Endothelial cell of umbilical vein (primary cell): ENCODE measurements around the gene PRDM7. TPM values are rescaled to one million over a fixed set of nuclear protein-coding genes. Genes with fewer than 3 reads are reported as not detected.
A peak's percentile ranks its signal among the peaks of the same experiment; 100 is the strongest.

Experiments used
- BruUV-seq: library from RNA; stranded (reverse); fragments of 400-500 nt; replicated peaks from 2 replicates; lab custom pipeline; 2021; lab: Mats Ljungman, UMichigan
- CTCF ChIA-PET: fragments of 300-600, 350-600 bp; sonication (Branson Sonifier 250); formaldehyde crosslinking; loops from one replicate; lab custom pipeline; 2021; ENCODE audit warnings: antibody characterized with exemption, inconsistent platforms; lab: Charles Lee
- POLR2A ChIA-PET: fragments of 300-600, 350-600 bp; sonication (Branson Sonifier 250); formaldehyde crosslinking; loops from one replicate; lab custom pipeline; 2021; ENCODE audit warnings: antibody characterized with exemption, inconsistent platforms; lab: Charles Lee
- DNase-seq: peaks from one replicate; pipeline ENCODE4 v3.0.0-alpha.2; 2011; ENCODE audit warnings: low read depth, low spot score
- FAIRE-seq: peaks from 2 replicates; lab custom pipeline; 2011; peaks lifted over from hg19 to GRCh38; lab: Jason Lieb, UNC
- H2AFZ ChIP-seq: 2 replicates; pipeline ENCODE4 v1.6.0; 2012; ENCODE audit warnings: low read depth, low read length, control low read depth, inconsistent platforms
- H3K27ac ChIP-seq: 2 replicates; pipeline ENCODE4 v1.5.1; 2011; ENCODE audit warnings: low read depth, mild to moderate bottlenecking, control low read depth, low read length, moderate library complexity; ENCODE audit not compliant: insufficient read depth
- H3K27me3 ChIP-seq, 2 experiments: 2 replicates each; pipeline versions ENCODE4 v1.6.0 to v1.6.1; 2011; ENCODE audit warnings: low read length in 2 of 2, mixed read lengths in 1 of 2; ENCODE audit not compliant: control insufficient read depth in 2 of 2, insufficient read depth in 2 of 2
- H3K36me3 ChIP-seq, 2 experiments: 2 replicates in 1 of 2; 3 replicates in 1 of 2; pipeline ENCODE4 v1.5.1; 2011; ENCODE audit warnings: low read length in 2 of 2, mild to moderate bottlenecking in 1 of 2, moderate library complexity in 1 of 2; ENCODE audit not compliant: control insufficient read depth in 2 of 2, insufficient read depth in 2 of 2; ENCODE audit errors: extremely low read depth in 1 of 2
- H3K4me1 ChIP-seq: 3 replicates; pipeline ENCODE4 v1.5.1; 2011; ENCODE audit warnings: mild to moderate bottlenecking, low read length; ENCODE audit not compliant: control insufficient read depth, insufficient read depth; ENCODE audit errors: extremely low read depth
- H3K4me2 ChIP-seq: 2 replicates; pipeline ENCODE4 v1.6.1; 2011; ENCODE audit warnings: low read length, control low read depth, mixed read lengths; ENCODE audit not compliant: insufficient read depth
- H3K4me3 ChIP-seq, 3 experiments: fragments of 200-600 bp in 1 of 3; sonication (generic), shearing (Covaris generic) in 1 of 3; replicated peaks in 1 of 3; 2 replicates each; pipeline ENCODE4 v1.5.1; 2011 to 2016; ENCODE audit warnings: control low read depth in 3 of 3, low read length in 3 of 3, mild to moderate bottlenecking in 2 of 3, inconsistent platforms in 1 of 3, low read depth in 1 of 3, moderate library complexity in 1 of 3; ENCODE audit not compliant: insufficient read depth in 1 of 3
- H3K79me2 ChIP-seq: 2 replicates; pipeline ENCODE4 v1.6.0; 2012; ENCODE audit warnings: low read length, inconsistent platforms; ENCODE audit not compliant: control insufficient read depth, insufficient read depth
- H3K9ac ChIP-seq: replicated peaks from 2 replicates; pipeline ENCODE3; 2011; ENCODE audit warnings: low read length, control low read depth; ENCODE audit not compliant: insufficient read depth; ENCODE audit errors: extremely low read depth
- H3K9me1 ChIP-seq: replicated peaks from 3 replicates; pipeline ENCODE4 v1.6.0; 2011; ENCODE audit warnings: mild to moderate bottlenecking, low read length; ENCODE audit not compliant: control insufficient read depth, insufficient read depth; ENCODE audit errors: extremely low read depth
- H3K9me3 ChIP-seq: replicated peaks from 2 replicates; pipeline ENCODE4 v1.5.1; 2012; ENCODE audit warnings: low read length, inconsistent platforms; ENCODE audit not compliant: control insufficient read depth, insufficient read depth
- H4K20me1 ChIP-seq: replicated peaks from 2 replicates; pipeline ENCODE3; 2011; ENCODE audit warnings: mild to moderate bottlenecking, low read length; ENCODE audit not compliant: control insufficient read depth, insufficient read depth; ENCODE audit errors: extremely low read depth
- EZH2 ChIP-seq: IDR thresholded peaks from 2 replicates; pipeline ENCODE4 v1.6.1; 2012; ENCODE audit warnings: borderline replicate concordance, low read depth, mild to moderate bottlenecking, moderate library complexity, low read length, inconsistent platforms; ENCODE audit not compliant: severe bottlenecking
- FOS ChIP-seq: IDR thresholded peaks from 2 replicates; pipeline ENCODE4 v1.6.1; 2011; ENCODE audit warnings: mild to moderate bottlenecking, low read length, moderate library complexity, borderline replicate concordance; ENCODE audit not compliant: insufficient read depth
- GATA2 ChIP-seq: IDR thresholded peaks from 2 replicates; pipeline ENCODE4 v1.7.0; 2011; ENCODE audit warnings: low read depth, mild to moderate bottlenecking, moderate library complexity, mixed read lengths, low read length; ENCODE audit not compliant: insufficient read length, insufficient read depth
- JUN ChIP-seq: IDR thresholded peaks from 2 replicates; pipeline ENCODE4 v1.6.1; 2011; ENCODE audit warnings: borderline replicate concordance, low read depth; ENCODE audit not compliant: insufficient read length, insufficient read depth
- MAX ChIP-seq: IDR thresholded peaks from 2 replicates; pipeline ENCODE4 v1.6.1; 2011; ENCODE audit not compliant: insufficient read depth, insufficient read length
- POLR2A ChIP-seq: IDR thresholded peaks from 2 replicates; pipeline ENCODE4 v1.6.1; 2012; ENCODE audit warnings: low read depth, mild to moderate bottlenecking, control low read depth, low read length
- POLR2AphosphoS5 ChIP-seq: IDR thresholded peaks from 2 replicates; pipeline ENCODE4 v1.6.1; 2012; ENCODE audit warnings: low read depth, mild to moderate bottlenecking, control low read depth, low read length, moderate library complexity; ENCODE audit not compliant: insufficient read depth
- dilution Hi-C: fragments of 300-500 bp; cut with MboI; formaldehyde crosslinking; loops from one replicate; pipeline ENCODE4 v1.15.0; 2019; ENCODE audit warnings: low sequenced_read_pairs; ENCODE audit not compliant: extremely low pct_ligation_motif_present
- intact Hi-C: fragments of 100-400 bp; cut with micrococcal nuclease; formaldehyde crosslinking; loops from one replicate; pipeline ENCODE4 v1.10.0; 2022
- polyA plus RNA-seq, 4 experiments: library from polyadenylated mRNA; depleted of rRNA in 3 of 4; stranded (reverse) in 3 of 4; unstranded in 1 of 4; fragments of >200 nt; gene quantifications; 2 replicates each; pipeline versions ENCODE4 v1.2.1 to v1.2.3, GENCODE V29; 2011 to 2012; ENCODE audit warnings: missing spikeins in 1 of 4
- total RNA-seq: library from RNA; stranded (reverse); gene quantifications from 2 replicates; pipeline ENCODE4 v1.2.3, GENCODE V29; 2021

PRDM7 gene
- total and polyA plus RNA-seq, 2 donors (not counting 3 experiments of a cell fraction or from before 2014, with no cell fraction given) = not detected

GRCh38 chr16:90019543-90020259 lies 57.4 kb downstream of the PRDM7 start:
- DNase-seq (peak; percentile 30), FAIRE-seq (peak; percentile 62)
- Histone ChIP-seq H3K79me2 (peaks cover 8% of the 10 kb centered on the region), H3K4me1 (peaks cover 37% of the 10 kb centered on the region), H3K27ac (no peak overlapping the region), H3K9ac (peak overlapping the region; percentile 59), H3K9me3 (no peaks in the 10 kb centered on the region), H3K36me3 (no peaks in the 10 kb centered on the region), H2AFZ (peak overlapping the region; percentile 87), H4K20me1 (no peaks in the 10 kb centered on the region), H3K9me1 (no peaks in the 10 kb centered on the region), H3K4me3 (peak overlapping the region; percentile 50 to 81 (median 76)), H3K4me2 (peak overlapping the region; percentile 71), H3K27me3 (no peaks in the 10 kb centered on the region)
- no peak for TF ChIP-seq EZH2
- no peak for TF ChIP-seq POLR2A
- no peak for TF ChIP-seq JUN
- no peak for TF ChIP-seq FOS
- TF ChIP-seq MAX = no peak
- peak; percentile 47 for TF ChIP-seq POLR2AphosphoS5
- no peak for TF ChIP-seq GATA2
- CTCF ChIA-PET = interaction anchor here (0.7 to 2.3 kb wide), 5 partner anchors 11 to 98 kb away, joined by 3 to 7 read pairs (median 4); no protein-coding TSS in a partner anchor
- intact Hi-C loops = loop anchor here (2.0 kb wide), 1 partner anchor 71 kb away; the partner anchor contains the start of gene DEF8
- dilution Hi-C loops = no loop called here
- POLR2A ChIA-PET = interaction anchor here (0.6 kb wide), 1 partner anchor 27 kb away, joined by 3 read pairs; no protein-coding TSS in a partner anchor
- no TSS peak for BruUV-seq
